K562 (cell line): Measurements from ENCODE around the gene CCNL1. TPM values are rescaled to one million over a fixed set of nuclear protein-coding genes. Genes with fewer than 3 reads are reported as not detected.

ENCODE experiments used
- CEBPZ ChIP-seq: fragments of 150-350 bp; IDR thresholded peaks from 2 replicates; pipeline ENCODE4 v1.6.1; 2014; ENCODE audit warnings: low read depth, mild to moderate bottlenecking, low read length, borderline replicate concordance
- CHD4 ChIP-seq: fragments of 200-600 bp; sonication (generic); IDR thresholded peaks from 3 replicates; pipeline ENCODE4 v1.6.1; 2012; ENCODE audit warnings: low read depth, mild to moderate bottlenecking, mixed read lengths, low read length, inconsistent platforms; ENCODE audit not compliant: insufficient read depth, insufficient replicate concordance, poor library complexity, severe bottlenecking
- DEAF1 ChIP-seq: fragments of 450-650 bp; formaldehyde crosslinking; IDR thresholded peaks from 2 replicates; pipeline ENCODE4 v1.4.0; 2020; ENCODE audit warnings: mild to moderate bottlenecking, moderate library complexity
- HNRNPK ChIP-seq: fragments of 200-400 bp; formaldehyde crosslinking; IDR thresholded peaks from one replicate; pipeline ENCODE4 v1.6.1; 2018; ENCODE audit warnings: mild to moderate bottlenecking, low read depth, low read length; ENCODE audit not compliant: poor library complexity, severe bottlenecking
- MAFF ChIP-seq: IDR thresholded peaks from 2 replicates; pipeline ENCODE4 v1.6.1; 2012; ENCODE audit warnings: low read length, improper control_type of control experiment
- MAFG ChIP-seq: fragments of 450-650 bp; conservative IDR thresholded peaks from 2 replicates; pipeline ENCODE4 v1.6.1; 2016; ENCODE audit warnings: missing genetic modification characterization, missing compliant biosample characterization
- MXI1 ChIP-seq: IDR thresholded peaks from 2 replicates; pipeline ENCODE4 v1.6.1; 2011; ENCODE audit warnings: low read depth, mild to moderate bottlenecking, improper control_type of control experiment, low read length
- MYNN ChIP-seq, 2 experiments: sonication (generic); formaldehyde crosslinking in 1 of 2; IDR thresholded peaks; 2 replicates each; pipeline versions ENCODE4 v1.5.0 to v1.6.1; 2016 to 2020; ENCODE audit warnings: antibody characterized with exemption in 1 of 2, missing genetic modification reagents in 1 of 2
- NFE2 ChIP-seq: IDR thresholded peaks from 2 replicates; pipeline ENCODE4 v1.6.1; 2014; ENCODE audit warnings: antibody characterized with exemption, low read depth
- PML ChIP-seq: IDR thresholded peaks from 2 replicates; pipeline ENCODE4 v1.6.1; 2012; ENCODE audit warnings: low read length, inconsistent platforms
- POLR2H ChIP-seq: IDR thresholded peaks from 2 replicates; pipeline ENCODE4 v1.6.1; 2016; ENCODE audit warnings: missing genetic modification characterization, low read depth, mild to moderate bottlenecking, control low read depth, missing compliant biosample characterization, moderate library complexity
- RBM34 ChIP-seq: fragments of 200-400 bp; formaldehyde crosslinking; IDR thresholded peaks from 2 replicates; pipeline ENCODE4 v1.6.1; 2018; ENCODE audit warnings: low read length, borderline replicate concordance; ENCODE audit not compliant: insufficient read depth
- SAFB2 ChIP-seq: fragments of 200-400 bp; formaldehyde crosslinking; IDR thresholded peaks from 2 replicates; pipeline ENCODE4 v1.6.1; 2018; ENCODE audit warnings: borderline replicate concordance, low read length, low read depth, moderate library complexity; ENCODE audit not compliant: severe bottlenecking
- TCF3 ChIP-seq: sonication (generic); formaldehyde crosslinking; IDR thresholded peaks from 2 replicates; pipeline ENCODE4 v1.4.0; 2020; ENCODE audit warnings: mild to moderate bottlenecking, missing genetic modification reagents
- ZKSCAN1 ChIP-seq: fragments of 150-350 bp; IDR thresholded peaks from 2 replicates; pipeline ENCODE4 v1.6.1; 2016; ENCODE audit warnings: low read depth, low read length
- ZNF143 ChIP-seq: sonication (generic); formaldehyde crosslinking; IDR thresholded peaks from 2 replicates; pipeline ENCODE4 v1.9.0; 2022; ENCODE audit warnings: mild to moderate bottlenecking, missing genetic modification reagents
- ZNF197 ChIP-seq: fragments of 200-800 bp; sonication (Bioruptor generic); IDR thresholded peaks from 2 replicates; pipeline ENCODE4 v1.6.1; 2016; ENCODE audit warnings: low read depth, missing genetic modification characterization, missing compliant biosample characterization
- ZNF212 ChIP-seq: fragments of 450-650 bp; formaldehyde crosslinking; IDR thresholded peaks from 2 replicates; pipeline ENCODE4 v1.4.0; 2020; ENCODE audit warnings: mild to moderate bottlenecking
- ZNF23 ChIP-seq: fragments of 250-450 bp; sonication (Bioruptor Pico); IDR thresholded peaks from 2 replicates; pipeline ENCODE4 v1.4.0; 2020; ENCODE audit warnings: mild to moderate bottlenecking
- ZNF282 ChIP-seq: sonication (generic); formaldehyde crosslinking; IDR thresholded peaks from 2 replicates; pipeline ENCODE4 v1.8.1; 2023; ENCODE audit warnings: missing genetic modification reagents
- ZNF449 ChIP-seq: fragments of 250-450 bp; sonication (Bioruptor Pico); IDR thresholded peaks from 2 replicates; pipeline ENCODE4 v1.8.0; 2022; ENCODE audit warnings: moderate library complexity, mild to moderate bottlenecking, inconsistent platforms
- ZNF830 ChIP-seq: fragments of 250-450 bp; sonication (Bioruptor Pico); IDR thresholded peaks from 2 replicates; pipeline ENCODE4 v1.5.0; 2021; ENCODE audit warnings: mild to moderate bottlenecking
- polyA plus RNA-seq, 8 experiments: library from polyadenylated mRNA; depleted of rRNA in 4 of 8; stranded (reverse) in 5 of 8; unstranded in 3 of 8; fragments of >200 nt; fragmentation: Nextera tagmentation in 2 of 8; fragmentation: Illumina TruSeq in 1 of 8; extraction: Ambion mirVana in 2 of 8; extraction: Trizol in 1 of 8; gene quantifications; 2 replicates each; pipeline versions ENCODE4 v1.2.1 to v1.2.3, GENCODE V29; 2011 to 2014; ENCODE audit warnings: inconsistent platforms in 1 of 8, missing spikeins in 1 of 8
- total RNA-seq, 7 experiments: library from RNA; depleted of rRNA in 6 of 7; stranded (reverse); fragments of >200 nt in 6 of 7; fragmentation: Illumina TruSeq in 2 of 7; extraction: Trizol in 2 of 7; gene quantifications; 2 replicates each; pipeline versions ENCODE4 v1.2.1 to v1.2.3, GENCODE V29; 2011 to 2021; ENCODE audit warnings: low replicate concordance in 1 of 7

CCNL1 gene
- total and polyA plus RNA-seq, 9 of the 15 experiments (the other 6 are each of a cell fraction or from before 2014, with no cell fraction given), result 16.1 to 186 (median 132) TPM

GRCh38 chr3:157174649-157175498, 14.9 kb upstream of the CCNL1 start (continued):
- TF ChIP-seq CHD4 (no peak), ZNF23 (CRISPR knock-in tag) (no peak), NFE2 (0 out of 2 replicates have a peak, but pooled peaks have one; percentile 1), ZNF282 (CRISPR knock-in tag) (no peak), POLR2H (tag) (peak; percentile 95), ZNF212 (CRISPR knock-in tag) (no peak), MXI1 (peak; percentile 59; the same call in 1 of the 2 replicates), ZNF143 (peak; percentile 72), TCF3 (CRISPR knock-in tag) (peak; percentile 58), SAFB2 (no peak), MAFG (tag) (no peak), PML (peak; percentile 87), MAFF (no peak), MYNN (IDR thresholded peaks at IDR 0.05) (peak; percentile 65; the same call in 1 of the 2 replicates), MYNN (CRISPR knock-in tag; IDR thresholded peaks at IDR 0.05) (no peak), ZKSCAN1 (0 out of 2 replicates have a peak, but pooled peaks have one; percentile 23), RBM34 (no peak), ZNF449 (CRISPR knock-in tag) (no peak), DEAF1 (CRISPR knock-in tag) (no peak), ZNF830 (CRISPR knock-in tag) (no peak), HNRNPK (no peak), ZNF197 (CRISPR knock-in tag) (no peak), CEBPZ (no peak)
